Peyer's patch (tissue), 4 donors: ENCODE data around the gene TMEM140.

Experiments used
- POLR2A ChIP-seq, 2 donors: fragments of 450-650 bp; IDR thresholded peaks; one replicate each; pipeline ENCODE4 v1.5.1; 2017; ENCODE audit warnings: antibody characterized with exemption in 2 of 2, mild to moderate bottlenecking in 2 of 2, moderate library complexity in 2 of 2
- TF ChIP-seq, protein P1 (sequence below), 6 experiments: fragments of 450-650 bp in 4 of 6; fragments of 200-600 bp in 2 of 6; sonication (generic) in 1 of 6; IDR thresholded peaks; one replicate each; pipeline ENCODE4 v1.5.1; 2017 to 2019; ENCODE audit warnings: antibody characterized with exemption in 6 of 6, mild to moderate bottlenecking in 3 of 6, moderate library complexity in 1 of 6

DNA sequence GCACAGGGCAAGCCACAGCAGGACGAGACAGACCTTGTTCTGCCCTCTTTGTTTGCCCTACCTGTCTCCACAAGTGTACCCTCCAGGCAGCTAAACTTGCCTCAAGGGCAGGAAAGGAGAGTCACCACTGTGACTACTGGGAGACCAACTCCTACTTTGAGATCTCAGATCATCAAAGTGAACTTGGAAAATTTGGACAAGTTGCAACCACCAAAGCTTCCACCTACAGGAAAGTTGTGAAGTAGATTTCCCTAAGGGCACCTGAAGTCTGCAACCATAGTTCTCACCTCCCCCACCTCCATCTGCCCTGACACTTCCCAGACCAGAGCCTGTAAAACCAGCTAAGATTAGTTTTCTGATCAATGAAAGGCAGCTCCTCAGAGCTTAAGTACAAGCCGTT lies 66.0 kb downstream of the TMEM140 start:
- no peak for TF ChIP-seq POLR2A (IDR thresholded peaks at IDR 0.05)
- TF ChIP-seq, protein P1, sequence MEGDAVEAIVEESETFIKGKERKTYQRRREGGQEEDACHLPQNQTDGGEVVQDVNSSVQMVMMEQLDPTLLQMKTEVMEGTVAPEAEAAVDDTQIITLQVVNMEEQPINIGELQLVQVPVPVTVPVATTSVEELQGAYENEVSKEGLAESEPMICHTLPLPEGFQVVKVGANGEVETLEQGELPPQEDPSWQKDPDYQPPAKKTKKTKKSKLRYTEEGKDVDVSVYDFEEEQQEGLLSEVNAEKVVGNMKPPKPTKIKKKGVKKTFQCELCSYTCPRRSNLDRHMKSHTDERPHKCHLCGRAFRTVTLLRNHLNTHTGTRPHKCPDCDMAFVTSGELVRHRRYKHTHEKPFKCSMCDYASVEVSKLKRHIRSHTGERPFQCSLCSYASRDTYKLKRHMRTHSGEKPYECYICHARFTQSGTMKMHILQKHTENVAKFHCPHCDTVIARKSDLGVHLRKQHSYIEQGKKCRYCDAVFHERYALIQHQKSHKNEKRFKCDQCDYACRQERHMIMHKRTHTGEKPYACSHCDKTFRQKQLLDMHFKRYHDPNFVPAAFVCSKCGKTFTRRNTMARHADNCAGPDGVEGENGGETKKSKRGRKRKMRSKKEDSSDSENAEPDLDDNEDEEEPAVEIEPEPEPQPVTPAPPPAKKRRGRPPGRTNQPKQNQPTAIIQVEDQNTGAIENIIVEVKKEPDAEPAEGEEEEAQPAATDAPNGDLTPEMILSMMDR (IDR thresholded peaks at IDR 0.05) = no peak
